Neural cell (in vitro differentiated cells): Measurements from ENCODE around the gene ZNF653.

Experiments
- CTCF ChIP-seq: fragments of 450-650 bp; IDR thresholded peaks from 2 replicates; pipeline ENCODE4 v1.5.1; 2014; ENCODE audit warnings: antibody characterized with exemption, mild to moderate bottlenecking, moderate library complexity; ENCODE audit not compliant: poor library complexity, severe bottlenecking
- EP300 ChIP-seq: fragments of 450-650 bp; conservative IDR thresholded peaks from 2 replicates; pipeline ENCODE4 v1.6.1; 2014; ENCODE audit warnings: antibody characterized with exemption, mild to moderate bottlenecking, moderate library complexity; ENCODE audit not compliant: poor library complexity, severe bottlenecking
- EZH2 ChIP-seq: fragments of 200-600, 300-800 bp; shearing (Covaris generic), sonication (generic); IDR thresholded peaks from 2 replicates; pipeline ENCODE4 v1.6.1; 2014; ENCODE audit warnings: antibody characterized with exemption, low read length, borderline replicate concordance, mild to moderate bottlenecking; ENCODE audit not compliant: insufficient read depth, poor library complexity, severe bottlenecking
- POLR2AphosphoS5 ChIP-seq: IDR thresholded peaks from 2 replicates; pipeline ENCODE4 v1.6.1; 2012
- RAD21 ChIP-seq: fragments of 450-650 bp; conservative IDR thresholded peaks from 2 replicates; pipeline ENCODE4 v1.6.1; 2014; ENCODE audit warnings: antibody characterized with exemption, mild to moderate bottlenecking, moderate library complexity
- TAF1 ChIP-seq: IDR thresholded peaks from 2 replicates; pipeline ENCODE4 v1.6.1; 2012; ENCODE audit warnings: low read depth

DNA sequence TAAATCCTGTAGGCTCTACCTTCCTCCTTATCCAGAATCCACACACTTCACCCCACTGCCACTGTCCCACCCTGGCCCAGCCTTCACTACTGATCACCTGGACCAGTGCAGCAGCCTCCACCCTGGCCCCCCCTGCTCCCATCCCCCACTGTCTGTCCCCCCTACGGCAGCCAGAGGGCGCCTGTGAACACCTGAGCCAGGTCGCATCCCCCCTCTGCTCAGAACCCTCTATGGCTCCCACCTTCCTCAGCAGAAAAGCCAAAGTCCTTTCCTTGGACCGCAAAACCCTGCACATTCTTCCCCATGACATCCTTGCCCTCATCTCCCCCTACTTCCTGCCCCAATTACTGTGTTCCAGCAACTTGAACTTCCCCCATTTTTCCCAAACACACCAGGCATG is 45.4 kb downstream of the ZNF653 start:
- TF ChIP-seq CTCF (no peak), TAF1 (no peak), EP300 (no peak), RAD21 (no peak), EZH2 (no peak), POLR2AphosphoS5 (no peak)
